ENCODE data around the gene RFX1. TPM values are rescaled to one million over a fixed set of nuclear protein-coding genes. Genes with fewer than 3 reads are reported as not detected.
"Not testable (repeated sequence)": the region's sequence is repeated elsewhere in the genome, so short reads cannot be mapped to it uniquely, and the experiment has no call there.

The RFX1 gene
- total RNA-seq, 1 donor from 2014 or later: 1.7 TPM

DNA sequence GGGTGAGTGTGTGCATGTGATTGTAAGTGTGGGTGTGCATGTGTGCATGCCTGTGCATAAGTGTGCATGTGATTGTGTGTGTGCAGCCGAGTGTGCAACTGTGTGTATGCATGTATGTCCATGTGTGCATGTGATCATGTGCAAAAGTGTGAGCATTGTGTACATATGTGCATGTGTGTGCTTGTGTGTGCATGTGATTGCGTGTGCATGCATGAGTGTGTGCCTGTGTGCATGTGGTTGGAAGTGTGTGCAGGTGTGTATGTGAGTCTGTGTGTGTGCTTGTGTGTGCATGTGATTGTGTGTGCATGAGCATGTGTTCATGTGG lies 71.4 kb downstream of the RFX1 start:
- DNase-seq: no peak

DNA sequence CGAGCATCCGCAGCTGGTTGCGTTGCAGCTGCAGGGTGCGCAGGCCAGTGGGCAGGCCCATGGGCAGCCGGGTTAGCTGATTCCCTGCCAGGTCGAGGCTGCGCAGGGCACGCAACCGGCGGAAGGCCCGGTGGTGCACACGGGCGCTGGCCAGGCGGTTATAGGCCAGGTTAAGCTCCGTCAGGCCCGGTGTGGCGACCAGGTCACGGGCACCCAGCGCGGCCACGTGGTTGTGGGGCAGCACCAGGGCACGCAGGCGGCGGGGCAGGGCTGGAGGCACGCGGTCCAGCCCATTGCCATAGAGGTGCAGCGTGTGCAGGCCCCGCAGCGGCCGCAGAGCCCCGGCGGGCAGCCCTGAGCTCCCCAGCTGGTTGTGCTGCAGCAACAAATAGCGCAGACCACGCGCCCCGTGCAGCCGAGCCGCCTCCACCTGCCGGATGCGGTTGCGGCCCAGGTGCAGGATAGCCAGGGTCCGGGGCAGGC lies 73.2 kb downstream of the RFX1 start:
- no peak for DNase-seq

DNA sequence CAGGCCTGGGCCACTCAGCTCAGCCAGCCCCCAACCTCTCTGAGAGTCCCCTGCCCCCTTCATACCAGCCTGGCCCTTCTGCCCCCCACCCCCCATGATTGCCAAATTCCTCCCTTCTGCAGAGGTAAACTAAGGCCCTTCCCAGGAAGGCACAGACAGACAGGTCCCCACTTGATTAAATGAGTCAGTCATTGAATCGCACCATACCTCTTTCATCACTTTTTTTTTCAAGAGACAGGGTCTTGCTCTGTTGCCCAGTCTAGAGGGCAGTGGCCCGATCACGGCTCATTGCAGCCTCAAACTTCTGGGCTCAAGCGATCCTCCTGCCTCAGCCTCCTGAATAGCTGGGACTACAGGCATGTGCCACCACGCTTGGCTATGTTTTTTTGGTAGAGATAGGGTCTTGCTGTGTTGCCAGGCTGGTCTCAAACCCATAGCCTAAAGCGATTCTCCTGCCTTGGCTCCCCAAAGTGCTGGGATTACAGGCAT lies 73.9 kb downstream of the RFX1 start:
- no peak for DNase-seq

DNA sequence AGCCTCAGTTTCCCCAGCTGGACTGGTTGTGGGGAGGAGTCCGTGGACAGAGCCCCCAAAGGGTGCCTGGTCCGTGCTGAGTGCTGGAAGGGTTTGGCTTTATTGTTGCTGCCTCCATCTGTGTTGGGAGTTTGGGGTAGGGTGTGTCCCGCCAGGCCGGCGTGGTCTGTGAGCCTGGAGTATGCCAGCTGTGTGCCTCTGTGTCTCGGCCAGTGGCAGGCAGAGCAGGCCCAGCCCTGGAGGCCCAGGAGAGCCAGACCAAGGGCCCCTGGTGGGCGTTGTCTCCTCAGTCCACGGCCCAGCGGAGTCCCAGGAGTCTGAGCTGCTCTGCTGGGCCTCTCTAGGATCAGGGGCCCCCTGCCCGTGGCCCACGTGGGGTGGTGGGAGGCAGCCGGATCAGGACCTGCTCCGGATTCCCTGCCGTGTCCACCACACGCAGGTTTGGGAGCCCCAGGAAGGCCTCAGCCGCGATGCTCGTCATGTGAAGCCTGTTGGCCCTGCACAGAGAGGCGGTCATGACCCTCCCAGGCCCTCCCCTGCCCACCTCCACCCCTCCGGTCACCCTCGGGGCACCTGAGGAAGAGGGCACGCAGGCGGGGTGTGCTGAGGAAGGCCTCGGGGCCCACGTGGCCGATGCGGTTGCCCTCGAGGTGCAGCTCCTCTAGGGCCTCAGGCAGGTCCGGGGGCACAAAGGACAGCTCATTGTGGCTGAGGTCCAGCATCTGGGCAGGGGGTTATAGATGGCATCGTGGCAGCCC lies 74.5 kb downstream of the RFX1 start:
- DNase-seq: no peak

DNA sequence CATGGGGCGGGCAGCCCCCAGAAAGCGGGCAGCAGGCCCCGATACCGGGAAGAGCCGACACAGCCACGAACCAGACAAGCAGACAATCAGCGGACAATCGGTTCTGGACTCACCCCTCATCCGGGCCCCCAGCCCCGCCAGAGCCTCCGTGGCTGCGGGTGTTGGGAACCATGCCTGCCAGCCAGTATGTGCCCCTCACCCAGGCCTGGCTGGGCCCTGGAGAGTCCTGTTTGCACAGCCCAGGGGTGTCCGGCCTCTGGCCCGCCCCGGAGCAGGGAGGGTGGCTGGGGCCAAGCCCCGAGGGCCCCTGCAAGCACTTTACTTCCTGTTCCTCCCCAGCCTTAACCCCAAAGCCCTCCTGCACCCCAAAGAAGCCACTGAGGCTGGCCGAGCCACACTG lies 75.7 kb downstream of the RFX1 start:
- no peak for DNase-seq

DNA sequence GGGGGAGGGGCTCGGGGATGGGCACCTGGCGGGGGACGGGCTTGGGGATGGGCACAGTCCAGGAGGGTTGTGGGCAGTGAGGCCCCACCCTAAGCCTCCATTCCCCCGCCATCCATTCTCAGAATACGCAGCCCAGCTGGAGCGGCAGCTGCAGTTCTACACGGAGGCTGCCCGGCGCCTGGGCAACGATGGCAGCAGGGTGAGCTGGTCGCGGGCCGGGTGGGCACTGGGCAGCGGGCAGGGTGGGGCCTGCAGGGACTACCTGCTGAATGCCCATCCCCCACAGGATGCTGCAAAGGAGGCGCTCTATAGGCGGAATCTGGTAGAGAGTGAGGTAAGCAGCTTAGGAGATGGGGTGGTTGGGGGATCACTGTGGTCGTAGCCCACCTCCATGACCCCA lies 76.2 kb downstream of the RFX1 start:
- no peak for DNase-seq

DNA sequence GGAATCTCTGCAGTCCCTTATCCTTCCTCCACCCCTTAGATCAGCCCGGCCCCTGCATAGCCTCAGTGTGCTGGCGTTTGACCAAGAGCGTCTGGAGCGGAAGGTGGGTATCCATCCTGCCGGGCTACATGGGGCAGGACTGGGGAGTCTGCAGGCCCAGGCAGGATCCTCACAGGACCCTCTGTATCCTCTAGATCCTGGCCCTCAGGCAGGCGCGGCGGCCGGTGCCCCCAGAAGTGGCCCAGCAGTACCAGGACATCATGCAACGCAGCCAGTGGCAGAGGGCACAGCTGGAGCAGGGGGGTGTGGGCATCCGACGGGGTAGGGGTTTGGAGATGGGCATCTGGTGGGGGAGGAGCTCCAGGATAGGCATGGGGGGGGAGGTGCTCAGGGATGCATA lies 76.8 kb downstream of the RFX1 start:
- DNase-seq: no peak

DNA sequence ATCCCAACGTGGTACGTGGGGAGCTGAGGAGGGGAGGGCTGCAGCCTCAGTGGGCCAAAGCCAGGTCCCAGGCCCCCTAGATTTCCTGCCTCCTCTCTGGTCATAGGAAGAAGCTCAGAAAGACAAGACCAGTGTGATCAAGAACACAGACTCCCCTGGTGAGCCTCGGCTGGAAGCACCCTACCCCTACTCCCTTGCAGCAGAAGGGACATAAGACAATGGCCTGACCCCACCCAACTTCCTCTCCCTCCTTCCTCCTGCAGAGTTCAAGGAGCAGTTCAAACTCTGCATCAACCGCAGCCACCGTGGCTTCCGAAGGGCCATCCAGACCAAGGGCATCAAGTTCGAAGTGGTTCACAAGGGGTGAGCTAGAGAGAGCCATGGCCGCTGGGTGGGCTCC lies 79.4 kb downstream of the RFX1 start:
- DNase-seq: no peak

DNA sequence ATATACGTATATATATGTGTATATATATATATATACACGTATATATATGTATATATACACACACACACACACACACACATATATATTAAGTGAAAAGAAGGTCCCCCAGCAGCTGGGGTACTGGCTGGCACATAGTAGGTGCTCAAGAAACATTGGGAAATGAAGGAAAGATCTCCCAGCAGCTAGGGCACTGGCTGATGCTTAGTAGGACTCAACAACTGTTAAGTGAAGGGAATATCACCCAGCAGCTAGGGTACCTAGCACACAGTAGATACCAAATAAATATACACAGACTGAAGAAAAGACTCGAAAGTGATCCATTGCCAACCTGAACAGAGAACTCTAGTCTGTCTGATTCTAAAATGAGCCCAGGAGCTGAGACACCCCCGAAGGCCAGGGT lies 80.1 kb downstream of the RFX1 start:
- DNase-seq: no peak

DNA sequence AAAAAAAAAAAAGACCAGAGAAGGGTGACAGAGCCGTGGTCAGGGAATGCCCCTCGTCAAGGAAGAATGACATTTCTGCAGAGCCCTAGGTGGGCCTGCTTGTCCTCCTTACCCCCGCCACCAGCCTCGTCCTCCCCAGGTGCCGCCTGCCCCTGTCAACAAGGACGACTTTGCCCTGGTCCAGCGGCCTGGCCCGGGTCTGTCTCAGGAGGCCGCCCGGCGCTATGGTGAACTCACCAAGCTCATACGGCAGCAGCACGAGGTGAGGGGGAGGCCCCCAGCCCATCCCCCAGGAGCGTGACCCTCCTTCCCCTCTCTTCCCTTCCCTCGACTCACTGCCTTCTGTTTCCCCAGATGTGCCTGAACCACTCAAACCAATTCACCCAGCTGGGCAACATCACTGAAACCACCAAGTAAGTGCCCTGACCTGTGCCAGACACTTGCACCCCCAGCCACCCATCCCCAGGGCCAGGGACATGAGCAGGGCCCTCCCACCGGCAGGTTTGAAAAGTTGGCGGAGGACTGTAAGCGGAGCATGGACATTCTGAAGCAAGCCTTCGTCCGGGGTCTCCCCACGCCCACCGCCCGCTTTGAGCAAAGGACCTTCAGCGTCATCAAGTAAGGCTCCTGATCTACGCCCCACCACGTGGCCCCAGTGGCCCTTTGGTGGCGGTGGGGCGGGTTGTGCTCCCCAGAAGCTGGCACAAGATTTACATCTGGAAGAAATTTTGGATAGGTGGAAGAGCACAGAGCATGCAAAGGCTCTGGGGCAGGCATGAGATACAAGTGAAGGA lies 82.7 kb downstream of the RFX1 start:
- DNase-seq: no peak

DNA sequence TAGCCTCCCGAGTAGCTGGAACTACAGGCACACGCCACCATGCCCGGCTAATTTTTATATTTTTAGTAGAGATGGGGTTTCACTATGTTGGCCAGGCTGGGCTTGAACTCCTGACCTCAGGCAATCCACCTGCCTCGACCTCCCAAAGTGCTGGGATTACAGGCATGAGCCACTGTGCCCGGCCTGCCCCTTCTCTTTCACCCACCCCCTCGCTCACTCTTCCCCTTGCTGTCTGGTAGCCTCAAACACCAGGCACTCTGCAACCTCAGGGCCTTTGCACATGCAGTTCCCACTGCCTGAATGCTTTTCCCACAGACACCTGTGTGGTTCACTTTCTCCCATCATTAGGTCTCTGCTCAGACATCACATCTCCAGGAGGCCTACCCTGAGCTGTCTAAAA lies 84.0 kb downstream of the RFX1 start:
- DNase-seq: not testable (repeated sequence)

DNA sequence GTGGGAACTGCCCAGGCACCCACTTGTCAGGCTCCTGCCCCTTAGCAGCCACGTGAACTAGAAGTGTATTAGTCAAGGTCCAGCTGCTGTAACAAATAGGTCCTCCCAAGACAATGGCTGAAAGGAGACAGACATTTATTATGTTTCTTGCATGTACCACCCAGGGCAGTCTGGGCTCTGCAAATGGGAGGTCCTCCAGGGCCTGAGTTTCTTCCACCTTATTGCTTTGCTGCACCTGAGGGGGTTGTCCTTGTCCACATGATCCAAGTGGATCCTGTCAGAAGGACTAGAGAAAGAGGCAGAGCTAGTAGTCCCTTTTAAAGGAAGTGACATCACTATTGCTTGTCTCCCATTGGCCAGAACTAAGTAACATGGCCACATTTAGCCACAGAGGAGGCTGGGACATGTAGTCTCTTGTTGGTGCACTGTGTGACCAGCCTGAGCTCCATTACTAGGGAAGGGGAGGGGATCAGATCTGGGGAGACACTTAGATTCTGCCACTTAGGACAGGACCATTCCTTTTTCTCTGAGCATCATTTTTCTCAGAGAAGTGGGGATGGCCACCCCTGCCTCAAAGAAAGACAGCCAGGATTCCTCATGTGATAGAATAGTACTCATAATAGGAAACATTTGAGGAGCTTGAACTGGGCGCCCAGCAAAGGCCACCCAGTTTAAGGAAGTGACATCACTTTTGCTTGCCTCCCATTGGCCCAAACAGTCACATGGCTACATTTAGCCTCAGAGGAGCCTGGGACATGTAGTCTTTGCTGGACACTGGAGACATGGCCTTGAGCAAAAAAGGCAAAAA lies 85.0 kb downstream of the RFX1 start:
- no peak for DNase-seq

DNA sequence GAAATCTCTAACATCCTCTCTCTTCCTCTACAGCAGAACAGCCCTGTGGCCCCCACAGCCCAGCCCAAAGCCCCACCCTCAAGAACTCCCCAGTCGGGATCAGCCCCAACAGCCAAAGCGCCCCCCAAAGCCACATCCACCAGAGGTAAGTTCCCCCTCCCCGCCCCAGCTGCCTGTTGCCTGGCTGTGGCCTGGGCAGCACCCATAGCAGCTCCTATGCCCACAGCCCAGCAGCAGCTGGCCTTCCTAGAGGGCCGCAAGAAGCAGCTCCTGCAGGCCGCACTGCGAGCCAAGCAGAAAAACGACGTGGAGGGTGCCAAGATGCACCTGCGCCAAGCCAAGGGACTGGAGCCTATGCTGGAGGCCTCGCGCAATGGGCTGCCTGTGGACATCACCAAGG lies 85.6 kb downstream of the RFX1 start:
- DNase-seq: no peak

DNA sequence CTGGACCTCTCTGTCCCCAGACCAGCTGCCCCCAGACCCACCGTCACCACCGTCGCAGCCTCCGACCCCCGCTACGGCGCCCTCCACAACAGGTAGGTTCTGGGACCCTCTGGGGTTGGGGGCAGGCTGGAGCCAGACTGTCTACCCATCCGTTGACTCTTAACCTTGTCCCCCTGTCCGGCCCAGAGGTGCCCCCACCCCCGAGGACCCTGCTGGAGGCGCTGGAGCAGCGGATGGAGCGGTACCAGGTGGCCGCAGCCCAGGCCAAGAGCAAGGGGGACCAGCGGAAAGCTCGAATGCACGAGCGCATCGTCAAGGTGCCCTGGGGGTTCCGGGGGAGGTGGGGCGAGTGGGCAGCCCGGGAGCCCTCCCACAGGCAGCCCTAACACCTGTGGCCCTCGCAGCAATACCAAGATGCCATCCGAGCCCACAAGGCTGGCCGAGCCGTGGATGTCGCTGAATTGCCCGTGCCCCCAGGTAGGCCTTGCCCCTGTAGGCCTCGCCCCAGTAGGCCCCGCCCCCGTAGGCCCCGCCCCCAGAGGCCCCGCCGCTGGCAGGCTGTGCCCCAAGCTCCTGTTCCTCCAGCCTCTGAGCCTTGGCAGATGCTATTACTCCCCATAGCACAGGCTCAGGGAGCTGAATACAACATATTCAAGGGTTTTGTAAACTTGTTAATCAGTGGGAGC lies 87.3 kb downstream of the RFX1 start:
- DNase-seq: no peak

DNA sequence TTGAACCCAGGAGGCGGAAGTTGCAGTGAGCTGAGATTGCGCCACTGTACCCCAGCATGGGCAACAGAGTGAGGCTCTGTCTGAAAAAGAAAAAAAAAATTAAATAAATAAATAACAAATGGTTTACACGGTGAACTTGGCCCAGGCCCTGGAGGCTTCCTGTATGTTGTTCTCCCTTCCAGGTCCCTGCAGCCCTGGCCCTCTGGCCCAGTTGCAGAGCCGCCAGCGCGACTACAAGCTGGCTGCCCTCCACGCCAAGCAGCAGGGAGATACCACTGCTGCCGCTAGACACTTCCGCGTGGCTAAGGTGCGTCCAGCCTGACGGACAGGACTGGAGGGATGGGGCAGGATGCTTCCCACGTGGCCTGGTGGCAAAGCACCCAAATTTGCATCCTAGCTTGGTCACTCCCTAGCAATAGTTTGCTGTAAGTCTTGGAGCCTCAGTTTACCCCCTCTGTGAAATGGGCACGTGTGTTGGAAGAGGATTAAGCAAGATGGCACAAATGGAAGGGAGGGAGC lies 88.2 kb downstream of the RFX1 start:
- DNase-seq: no peak

DNA sequence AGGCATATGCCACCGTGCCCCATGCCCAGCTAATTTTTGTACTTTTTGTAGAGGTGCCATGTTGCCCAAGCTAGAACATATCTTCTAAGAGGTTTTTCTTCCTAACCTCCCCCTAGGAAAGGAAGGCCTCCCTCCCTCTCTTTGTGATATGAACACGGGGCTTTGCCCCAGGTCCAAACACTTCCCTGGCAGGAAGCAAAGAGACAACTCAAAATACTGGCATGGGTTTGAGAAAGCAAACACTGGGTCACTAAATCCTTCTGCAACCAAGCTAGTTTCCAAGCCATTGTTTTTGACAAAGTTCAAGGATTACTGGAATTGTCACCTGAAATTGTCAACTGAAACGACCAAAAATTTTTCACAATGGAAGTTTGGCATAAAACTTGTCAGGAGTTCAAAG lies 91.3 kb downstream of the RFX1 start:
- no peak for DNase-seq

DNA sequence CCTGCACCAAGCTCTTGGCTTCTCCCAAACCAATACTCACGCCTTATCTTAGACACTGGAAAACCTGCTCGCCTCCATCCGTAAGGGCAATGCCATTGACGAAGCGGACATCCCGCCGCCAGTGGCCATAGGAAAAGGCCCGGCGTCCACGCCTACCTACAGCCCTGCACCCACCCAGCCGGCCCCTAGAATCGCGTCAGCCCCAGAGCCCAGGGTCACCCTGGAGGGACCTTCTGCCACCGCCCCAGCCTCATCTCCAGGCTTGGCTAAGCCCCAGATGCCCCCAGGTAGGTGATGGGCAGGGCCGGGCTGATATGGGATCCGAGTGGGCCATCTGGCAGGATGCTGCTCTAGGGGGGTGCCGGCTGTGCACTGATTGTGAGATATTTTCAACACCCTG lies 92.8 kb downstream of the RFX1 start:
- DNase-seq: no peak

Other genes with a start within 250 kb of the RFX1 start
- 16.4 TPM for gene MRI1, start 241.8 kb downstream of the RFX1 start, total RNA-seq
- gene C19orf53, start 231.9 kb downstream of the RFX1 start, total RNA-seq: 15.8 TPM
- 11.1 TPM for gene ZSWIM4, start 210.9 kb downstream of the RFX1 start, total RNA-seq
- gene NANOS3, start 129.2 kb downstream of the RFX1 start, total RNA-seq: 5.6 TPM
- 11.1 TPM for gene BRME1, start 100.2 kb downstream of the RFX1 start, total RNA-seq
- 8.9 TPM for gene CC2D1A, start 100.1 kb downstream of the RFX1 start, total RNA-seq
- not detected for gene PODNL1, start 67.9 kb downstream of the RFX1 start, total RNA-seq
- gene DCAF15, start 53.8 kb downstream of the RFX1 start, total RNA-seq: 10.1 TPM
- gene RLN3, start 21.8 kb upstream of the RFX1 start, total RNA-seq: not detected
- gene IL27RA, start 25.4 kb upstream of the RFX1 start, total RNA-seq: 7.0 TPM
- gene PALM3, start 55.8 kb upstream of the RFX1 start, total RNA-seq: 3.4 TPM
- 1.6 TPM for gene MISP3, start 66.5 kb upstream of the RFX1 start, total RNA-seq
- gene C19orf67, start 79.5 kb upstream of the RFX1 start, total RNA-seq: not detected
- 37.1 TPM for gene SAMD1, start 84.4 kb upstream of the RFX1 start, total RNA-seq
- gene PRKACA, start 111.4 kb upstream of the RFX1 start, total RNA-seq: 29.3 TPM
- 1.4 TPM for gene ASF1B, start 130.3 kb upstream of the RFX1 start, total RNA-seq
- 47.9 TPM for gene ADGRL1, start 199.8 kb upstream of the RFX1 start, total RNA-seq

Data from occipital lobe (tissue), 2 donors.